B cell (primary cell): Measurements from ENCODE around the gene SRGAP2B.
"Not testable (repeated sequence)": the region's sequence is repeated elsewhere in the genome, so short reads cannot be mapped to it uniquely, and the experiment has no call there.

Experiments used
- EZH2 ChIP-seq: IDR thresholded peaks from 2 replicates; pipeline ENCODE4 v1.6.1; 2012; ENCODE audit warnings: borderline replicate concordance, low read depth, mild to moderate bottlenecking, moderate library complexity, low read length; ENCODE audit not compliant: insufficient read depth, poor library complexity, severe bottlenecking
- TF ChIP-seq, protein P1 (sequence below): fragments of 200-600 bp; IDR thresholded peaks from one replicate; pipeline ENCODE4 v1.8.0; 2022; ENCODE audit warnings: antibody characterized with exemption, mild to moderate bottlenecking

DNA sequence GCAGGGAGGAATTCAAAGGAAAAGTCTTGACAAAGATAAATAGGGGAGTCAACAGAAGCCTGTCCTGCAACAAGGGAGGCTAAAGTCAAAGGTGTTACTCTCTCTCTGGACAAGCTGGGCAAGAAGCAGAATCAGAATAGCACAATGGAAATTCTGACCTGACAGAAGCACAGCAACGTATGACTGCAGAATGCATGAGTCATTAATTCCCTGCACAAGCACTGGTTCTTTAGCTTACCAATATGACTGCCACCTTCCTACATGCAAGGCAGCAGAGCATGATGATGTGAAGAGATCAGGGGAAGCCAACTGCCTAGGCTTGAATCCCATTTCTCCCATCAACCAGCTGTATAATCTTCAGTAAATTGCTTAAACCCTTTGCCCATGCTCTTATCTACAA is 153.4 kb downstream of the SRGAP2B start:
- TF ChIP-seq, protein P1, sequence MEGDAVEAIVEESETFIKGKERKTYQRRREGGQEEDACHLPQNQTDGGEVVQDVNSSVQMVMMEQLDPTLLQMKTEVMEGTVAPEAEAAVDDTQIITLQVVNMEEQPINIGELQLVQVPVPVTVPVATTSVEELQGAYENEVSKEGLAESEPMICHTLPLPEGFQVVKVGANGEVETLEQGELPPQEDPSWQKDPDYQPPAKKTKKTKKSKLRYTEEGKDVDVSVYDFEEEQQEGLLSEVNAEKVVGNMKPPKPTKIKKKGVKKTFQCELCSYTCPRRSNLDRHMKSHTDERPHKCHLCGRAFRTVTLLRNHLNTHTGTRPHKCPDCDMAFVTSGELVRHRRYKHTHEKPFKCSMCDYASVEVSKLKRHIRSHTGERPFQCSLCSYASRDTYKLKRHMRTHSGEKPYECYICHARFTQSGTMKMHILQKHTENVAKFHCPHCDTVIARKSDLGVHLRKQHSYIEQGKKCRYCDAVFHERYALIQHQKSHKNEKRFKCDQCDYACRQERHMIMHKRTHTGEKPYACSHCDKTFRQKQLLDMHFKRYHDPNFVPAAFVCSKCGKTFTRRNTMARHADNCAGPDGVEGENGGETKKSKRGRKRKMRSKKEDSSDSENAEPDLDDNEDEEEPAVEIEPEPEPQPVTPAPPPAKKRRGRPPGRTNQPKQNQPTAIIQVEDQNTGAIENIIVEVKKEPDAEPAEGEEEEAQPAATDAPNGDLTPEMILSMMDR, result not testable (repeated sequence)
- TF ChIP-seq EZH2, result not testable (repeated sequence)
